Measurements from ENCODE around the gene PTPRZ1. TPM values are rescaled to one million over a fixed set of nuclear protein-coding genes. Genes with fewer than 3 reads are reported as not detected.

The PTPRZ1 gene
- total and polyA plus RNA-seq, 2 of the 13 experiments (the other 11 are each of a cell fraction or from before 2014, with no cell fraction given), result not detected

GRCh38 chr7:121832347-121832746 is 40.6 kb upstream of the PTPRZ1 start:
- WGBS (ENCODE audit: low lambda C conversion rate), result 16% methylated on average over 8 of the region's 8 CpGs
- Histone ChIP-seq H3K4me1 (ENCODE audit: insufficient read depth, low read length) (no peaks in the 10 kb centered on the region), H3K4me3 (replicated peaks in 1 of 3; ENCODE audit: insufficient read depth in 1 of 3, low read depth in 2 of 3, low read length in 3 of 3) (no peak overlapping the region), H3K4me2 (ENCODE audit: low read depth, low read length) (no peak overlapping the region), H3K9ac (ENCODE audit: insufficient read depth, low read depth, low read length) (no peak overlapping the region), H3K9me3 (ENCODE audit: low read length) (no peaks in the 10 kb centered on the region), H3K27ac (ENCODE audit: extremely low read length, insufficient read depth, low read length) (no peak overlapping the region), H4K20me1 (ENCODE audit: insufficient read depth, low read length) (no peaks in the 10 kb centered on the region), H3K27me3 (ENCODE audit: control insufficient read depth in 1 of 2, insufficient read depth in 2 of 2, low read length in 2 of 2) (no peaks in the 10 kb centered on the region), H2AFZ (ENCODE audit: low read length) (no peak overlapping the region), H3K79me2 (ENCODE audit: insufficient read depth, low read length) (no peaks in the 10 kb centered on the region), H3K36me3 (replicated peaks in 1 of 2; ENCODE audit: control insufficient read depth in 1 of 2, insufficient read depth in 2 of 2, low read length in 2 of 2) (no peaks in the 10 kb centered on the region)
- BruUV-seq (replicated peaks), result no TSS peak
- TF ChIP-seq ZNF230 (CRISPR knock-in tag; IDR thresholded peaks at IDR 0.05), result no peak
- no peak for TF ChIP-seq ATAD3A (CRISPR knock-in tag; IDR thresholded peaks at IDR 0.05)
- TF ChIP-seq MTF1 (CRISPR knock-in tag; IDR thresholded peaks at IDR 0.05), result no peak
- no peak for TF ChIP-seq ATF7 (IDR thresholded peaks at IDR 0.05)
- TF ChIP-seq ATF7 (CRISPR knock-in tag; IDR thresholded peaks at IDR 0.05), result no peak
- no peak for TF ChIP-seq ZNF225 (CRISPR knock-in tag; IDR thresholded peaks at IDR 0.05)
- no peak for TF ChIP-seq CCDC6 (CRISPR knock-in tag; IDR thresholded peaks at IDR 0.05)
- TF ChIP-seq RXRB (CRISPR knock-in tag; IDR thresholded peaks at IDR 0.05; ENCODE audit: borderline replicate concordance), result no peak
- TF ChIP-seq ZNF234 (CRISPR knock-in tag; conservative IDR thresholded peaks at IDR 0.05), result no peak
- no peak for TF ChIP-seq MIER2 (CRISPR knock-in tag; IDR thresholded peaks at IDR 0.05)
- TF ChIP-seq MAFK (conservative IDR thresholded peaks at IDR 0.05 in 1 of 2, IDR thresholded peaks at IDR 0.05 in 1 of 2; ENCODE audit: low read length in 2 of 2), result no peak
- TF ChIP-seq MYNN (CRISPR knock-in tag; IDR thresholded peaks at IDR 0.05; ENCODE audit: low read depth), result no peak
- no peak for TF ChIP-seq SRSF9 (IDR thresholded peaks at IDR 0.05; ENCODE audit: borderline replicate concordance, insufficient read depth, low read depth, low read length, poor library complexity, severe bottlenecking)
- TF ChIP-seq NFE2 (CRISPR knock-in tag; IDR thresholded peaks at IDR 0.05), result no peak
- TF ChIP-seq ZNF761 (CRISPR knock-in tag; conservative IDR thresholded peaks at IDR 0.05), result no peak
- in situ Hi-C loops (cut with HindIII; ENCODE audit: extremely low pct_ligation_motif_present, low pct_unique_long_range_greater_than_20kb), result no loop called here
- ATAC-seq (no peak), FAIRE-seq (no peak), DNase-seq (ENCODE audit: low spot score) (no peak)
- ChIA-PET CTCF (ENCODE audit: low intra/inter-chr PET ratio, low total read pairs) (no interaction called here), POLR2A (no interaction called here)
- intact Hi-C loops (cut with micrococcal nuclease; ENCODE audit: unreplicated experiment), result no loop called here
